ENCODE measurements around the gene PXYLP1.
"Not testable (repeated sequence)": the region's sequence is repeated elsewhere in the genome, so short reads cannot be mapped to it uniquely, and the experiment has no call there.

The PXYLP1 gene

GRCh38 chr3:141292356-141293058 lies 60.9 kb downstream of the PXYLP1 start:
- DNase-seq = no peak

- no peak for DNase-seq
Observed at GRCh38 chr3:141294301-141294700, 62.7 kb downstream of the PXYLP1 start.

- DNase-seq = no peak
Observed at GRCh38 chr3:141294848-141295247, 63.2 kb downstream of the PXYLP1 start.

- not testable (repeated sequence) for DNase-seq
Observed at GRCh38 chr3:141300426-141300825, 68.8 kb downstream of the PXYLP1 start.

GRCh38 chr3:141302364-141303141 lies 70.9 kb downstream of the PXYLP1 start:
- DNase-seq = peak in 2 of 51 donors; percentile 21 to 34

- peak in 16 of 51 donors; percentile 11 to 79 (median 27) for DNase-seq
Observed at GRCh38 chr3:141303481-141304223, 72.0 kb downstream of the PXYLP1 start.

GRCh38 chr3:141305436-141305835 lies 73.8 kb downstream of the PXYLP1 start:
- peak in 1 of 51 donors; percentile 10 for DNase-seq

GRCh38 chr3:141306276-141306675 lies 74.7 kb downstream of the PXYLP1 start:
- DNase-seq = no peak

GRCh38 chr3:141306922-141307321 lies 75.3 kb downstream of the PXYLP1 start:
- DNase-seq = no peak

- DNase-seq = no peak
Observed at GRCh38 chr3:141307351-141308059, 75.9 kb downstream of the PXYLP1 start.

- peak in 11 of 51 donors; percentile 9 to 54 (median 23) for DNase-seq
Observed at GRCh38 chr3:141308588-141309218, 77.1 kb downstream of the PXYLP1 start.

- DNase-seq = peak in 1 of 51 donors; percentile 64
Observed at GRCh38 chr3:141311170-141311495, 79.5 kb downstream of the PXYLP1 start.

GRCh38 chr3:141311496-141312353 lies 80.1 kb downstream of the PXYLP1 start:
- DNase-seq = peak; percentile 69 to 99 (median 95)

GRCh38 chr3:141312354-141313092 lies 80.9 kb downstream of the PXYLP1 start:
- DNase-seq = no peak

GRCh38 chr3:141313093-141313683 lies 81.6 kb downstream of the PXYLP1 start:
- DNase-seq = no peak

GRCh38 chr3:141314415-141314814 lies 82.8 kb downstream of the PXYLP1 start:
- not testable (repeated sequence) for DNase-seq

- DNase-seq = no peak
Observed at GRCh38 chr3:141316851-141317250, 85.2 kb downstream of the PXYLP1 start.

- no peak for DNase-seq
Observed at GRCh38 chr3:141320399-141321108, 88.9 kb downstream of the PXYLP1 start.
